Measurements from ENCODE around the gene BEND5.

GRCh38 chr1:48688102-48688760 lies 88.5 kb downstream of the BEND5 start:
- TF ChIP-seq KLF10 (tag by site-specific recombination; IDR thresholded peaks at IDR 0.05), result no peak
- TF ChIP-seq CTCF (tag by site-specific recombination; IDR thresholded peaks at IDR 0.05), result no peak

Measured in HEK293 (cell line).